Neuron (in vitro differentiated cells): ENCODE measurements around the gene GMPS.

ENCODE experiments used
- H2AFZ ChIP-seq: one replicate; pipeline ENCODE4 v1.6.1; 2013; ENCODE audit warnings: low read depth, mild to moderate bottlenecking, inconsistent platforms, low read length, moderate library complexity
- H3K27me3 ChIP-seq: one replicate; pipeline ENCODE4 v1.6.1; 2013; ENCODE audit warnings: low read length; ENCODE audit not compliant: insufficient read depth
- H3K36me3 ChIP-seq: one replicate; pipeline ENCODE4 v1.6.1; 2013; ENCODE audit warnings: low read length; ENCODE audit not compliant: insufficient read depth
- H3K4me1 ChIP-seq: one replicate; pipeline ENCODE4 v1.6.1; 2013; ENCODE audit warnings: low read length; ENCODE audit not compliant: insufficient read depth
- H3K4me3 ChIP-seq: 2 replicates; pipeline ENCODE4 v1.5.1; 2013; ENCODE audit warnings: mild to moderate bottlenecking, low read length, moderate library complexity
- H3K9me3 ChIP-seq: one replicate; pipeline ENCODE4 v1.6.1; 2013; ENCODE audit warnings: low read length

The GMPS gene

GRCh38 chr3:155963570-155963969 is 93.1 kb downstream of the GMPS start:
- no peak overlapping the region for H2AFZ ChIP-seq
- no peak overlapping the region for H3K4me3 ChIP-seq
- no peaks in the 10 kb centered on the region for H3K9me3 ChIP-seq
- no peaks in the 10 kb centered on the region for H3K36me3 ChIP-seq
- H3K27me3 ChIP-seq, result no peaks in the 10 kb centered on the region
- H3K4me1 ChIP-seq, result no peaks in the 10 kb centered on the region

GRCh38 chr3:155970398-155970797 is 99.9 kb downstream of the GMPS start:
- H3K36me3 ChIP-seq, result no peaks in the 10 kb centered on the region
- peaks cover 1% of the 10 kb centered on the region for H3K9me3 ChIP-seq
- H3K4me1 ChIP-seq, result no peaks in the 10 kb centered on the region
- H3K27me3 ChIP-seq, result no peaks in the 10 kb centered on the region
- H3K4me3 ChIP-seq, result no peak overlapping the region
- no peak overlapping the region for H2AFZ ChIP-seq

- Histone ChIP-seq H3K36me3 (no peaks in the 10 kb centered on the region), H2AFZ (no peak overlapping the region), H3K4me1 (no peaks in the 10 kb centered on the region), H3K9me3 (peaks cover 1% of the 10 kb centered on the region), H3K4me3 (no peak overlapping the region), H3K27me3 (no peaks in the 10 kb centered on the region)
These were observed 102.6 kb downstream of the GMPS start for GRCh38 chr3:155972885-155973584.

GRCh38 chr3:155978324-155978723 is 107.9 kb downstream of the GMPS start:
- Histone ChIP-seq H3K9me3 (no peaks in the 10 kb centered on the region), H3K4me3 (no peak overlapping the region), H3K36me3 (no peaks in the 10 kb centered on the region), H2AFZ (no peak overlapping the region), H3K27me3 (no peaks in the 10 kb centered on the region), H3K4me1 (no peaks in the 10 kb centered on the region)

GRCh38 chr3:155979746-155980145 is 109.3 kb downstream of the GMPS start:
- Histone ChIP-seq H3K9me3 (no peaks in the 10 kb centered on the region), H3K4me1 (peaks cover 2% of the 10 kb centered on the region), H3K4me3 (no peak overlapping the region), H2AFZ (no peak overlapping the region), H3K36me3 (no peaks in the 10 kb centered on the region), H3K27me3 (no peaks in the 10 kb centered on the region)

- Histone ChIP-seq H3K36me3 (no peaks in the 10 kb centered on the region), H3K4me1 (peaks cover 6% of the 10 kb centered on the region), H3K4me3 (no peak overlapping the region), H2AFZ (no peak overlapping the region), H3K27me3 (no peaks in the 10 kb centered on the region), H3K9me3 (no peaks in the 10 kb centered on the region)
These were observed 111.2 kb downstream of the GMPS start for GRCh38 chr3:155981669-155982068.

GRCh38 chr3:155983834-155984474 is 113.5 kb downstream of the GMPS start:
- Histone ChIP-seq H3K36me3 (no peaks in the 10 kb centered on the region), H3K9me3 (no peaks in the 10 kb centered on the region), H3K4me1 (peaks cover 6% of the 10 kb centered on the region), H2AFZ (no peak overlapping the region), H3K4me3 (no peak overlapping the region), H3K27me3 (no peaks in the 10 kb centered on the region)

GRCh38 chr3:155984791-155985417 is 114.5 kb downstream of the GMPS start:
- Histone ChIP-seq H3K4me3 (no peak overlapping the region), H2AFZ (peak overlapping the region; percentile 44), H3K36me3 (no peaks in the 10 kb centered on the region), H3K27me3 (no peaks in the 10 kb centered on the region), H3K4me1 (peaks cover 6% of the 10 kb centered on the region), H3K9me3 (no peaks in the 10 kb centered on the region)

GRCh38 chr3:155989536-155989935 is 119.1 kb downstream of the GMPS start:
- Histone ChIP-seq H3K9me3 (no peaks in the 10 kb centered on the region), H2AFZ (no peak overlapping the region), H3K27me3 (no peaks in the 10 kb centered on the region), H3K4me3 (no peak overlapping the region), H3K36me3 (no peaks in the 10 kb centered on the region), H3K4me1 (peaks cover 6% of the 10 kb centered on the region)

GRCh38 chr3:155991212-155991611 is 120.8 kb downstream of the GMPS start:
- no peaks in the 10 kb centered on the region for H3K4me1 ChIP-seq
- no peak overlapping the region for H3K4me3 ChIP-seq
- H3K27me3 ChIP-seq, result no peaks in the 10 kb centered on the region
- no peaks in the 10 kb centered on the region for H3K9me3 ChIP-seq
- no peaks in the 10 kb centered on the region for H3K36me3 ChIP-seq
- no peak overlapping the region for H2AFZ ChIP-seq

GRCh38 chr3:155991847-155992246 is 121.4 kb downstream of the GMPS start:
- H2AFZ ChIP-seq, result no peak overlapping the region
- H3K4me1 ChIP-seq, result no peaks in the 10 kb centered on the region
- H3K9me3 ChIP-seq, result no peaks in the 10 kb centered on the region
- H3K27me3 ChIP-seq, result no peaks in the 10 kb centered on the region
- H3K4me3 ChIP-seq, result no peak overlapping the region
- H3K36me3 ChIP-seq, result no peaks in the 10 kb centered on the region
